Natural killer cell treated with Interleukin-12 subunit alpha and Interleukin-12 subunit beta and Interleukin-15 and Interleukin-18, amount 100 ng/mL, for 72 hours (primary cell): ENCODE data around the gene RELL2. TPM values are rescaled to one million over a fixed set of nuclear protein-coding genes. Genes with fewer than 3 reads are reported as not detected.

Source experiments
- ATAC-seq, 2 donors: fragments of 150-1000 bp; cut with Tn5 transposase in 1 of 2; sonication (Bioruptor Pico), chemical (Tn5 transposase) in 1 of 2; 2 replicates each; pipeline ENCODE4 v1.10.0; 2021
- DNase-seq: peaks from one replicate; pipeline ENCODE4 v3.0.0; 2022; ENCODE audit warnings: low spot score
- H3K27ac Mint-ChIP-seq, 2 donors: 1 replicate in 1 of 2; 2 replicates in 1 of 2; pipeline ENCODE4 v1.8.0; 2022; ENCODE audit warnings: mixed read lengths in 2 of 2, mild to moderate bottlenecking in 1 of 2, moderate library complexity in 1 of 2
- H3K27me3 Mint-ChIP-seq, 2 donors: 1 replicate in 1 of 2; 2 replicates in 1 of 2; pipeline ENCODE4 v1.8.0; 2022; ENCODE audit warnings: mixed read lengths in 2 of 2
- H3K36me3 Mint-ChIP-seq: one replicate; pipeline ENCODE4 v1.8.0; 2022; ENCODE audit warnings: mixed read lengths
- H3K4me1 Mint-ChIP-seq, 2 donors: 1 replicate in 1 of 2; 2 replicates in 1 of 2; pipeline ENCODE4 v1.8.0; 2022; ENCODE audit warnings: low read depth in 2 of 2, mixed read lengths in 2 of 2, mild to moderate bottlenecking in 1 of 2
- H3K4me3 Mint-ChIP-seq: one replicate; pipeline ENCODE4 v1.8.0; 2022; ENCODE audit warnings: mixed read lengths
- H3K9me3 Mint-ChIP-seq: 2 replicates; pipeline ENCODE4 v1.8.0; 2022; ENCODE audit warnings: mixed read lengths
- total RNA-seq, 2 donors: library from RNA; stranded (reverse); gene quantifications; one replicate each; pipeline ENCODE4 v1.2.3, GENCODE V29; 2022

The RELL2 gene
- total RNA-seq, 2 donors from 2014 or later, result 8.1 to 39.3 TPM

GRCh38 chr5:141633871-141634561 is 2.8 kb upstream of the RELL2 start:
- H3K27ac Mint-ChIP-seq, result peak overlapping the region; percentile 6 to 39

GRCh38 chr5:141634720-141635119 is 2.1 kb upstream of the RELL2 start:
- peaks cover 25 to 30% of the 10 kb centered on the region in 2 donors for H3K4me1 Mint-ChIP-seq
- DNase-seq (no peak), ATAC-seq (no peak)
- no peaks in the 10 kb centered on the region for H3K9me3 Mint-ChIP-seq
- peak overlapping the region; percentile 6 to 39 for H3K27ac Mint-ChIP-seq
- peaks cover 6% of the 10 kb centered on the region for H3K36me3 Mint-ChIP-seq
- H3K4me3 Mint-ChIP-seq, result peak overlapping the region; percentile 90
- H3K27me3 Mint-ChIP-seq, result no peaks in the 10 kb centered on the region

More at GRCh38 chr5:141633871-141634561, 2.8 kb upstream of the RELL2 start:
- H3K4me1 Mint-ChIP-seq, result peaks cover 25 to 30% of the 10 kb centered on the region in 2 donors
- H3K27me3 Mint-ChIP-seq, result no peaks in the 10 kb centered on the region
- H3K9me3 Mint-ChIP-seq, result no peaks in the 10 kb centered on the region
- H3K4me3 Mint-ChIP-seq, result peak overlapping the region; percentile 61
- ATAC-seq (peak in 1 of 2 donors; percentile 29), DNase-seq (no peak)
- H3K36me3 Mint-ChIP-seq, result peaks cover 7% of the 10 kb centered on the region

DNA sequence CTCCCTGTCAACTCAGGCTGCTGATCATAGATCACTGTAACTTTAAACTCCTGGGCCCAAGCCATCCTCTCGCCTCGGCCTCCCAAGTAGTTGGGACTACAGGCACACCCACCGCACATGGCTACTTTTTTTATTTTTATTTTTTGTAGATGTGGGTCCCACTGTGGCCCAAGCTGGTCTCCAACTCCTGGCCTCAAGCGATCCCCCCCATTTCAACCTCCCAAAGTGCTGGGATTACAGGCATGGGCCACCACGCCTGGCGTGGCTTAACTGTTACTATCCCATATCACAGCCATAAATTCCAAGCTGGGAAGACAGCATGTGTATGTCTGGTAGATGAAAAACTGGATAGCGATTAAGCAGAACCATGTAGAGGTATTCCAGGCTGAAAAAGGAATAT is 1.2 kb upstream of the RELL2 start:
- Mint-ChIP-seq H3K9me3 (no peaks in the 10 kb centered on the region), H3K4me3 (peak overlapping the region; percentile 90), H3K27me3 (no peaks in the 10 kb centered on the region), H3K36me3 (peaks cover 6% of the 10 kb centered on the region), H3K4me1 (peaks cover 25 to 30% of the 10 kb centered on the region in 2 donors), H3K27ac (peak overlapping the region; percentile 6 to 39)
- no peak for ATAC-seq
- no peak for DNase-seq

GRCh38 chr5:141636106-141636412 is 738 bp upstream of the RELL2 start:
- H3K9me3 Mint-ChIP-seq, result no peaks in the 10 kb centered on the region
- no peaks in the 10 kb centered on the region for H3K27me3 Mint-ChIP-seq
- H3K27ac Mint-ChIP-seq, result peak overlapping the region; percentile 6 to 39
- DNase-seq, result no peak
- H3K4me3 Mint-ChIP-seq, result peak overlapping the region; percentile 90
- ATAC-seq, result no peak
- peaks cover 6% of the 10 kb centered on the region for H3K36me3 Mint-ChIP-seq
- H3K4me1 Mint-ChIP-seq, result peaks cover 28 to 34% of the 10 kb centered on the region in 2 donors

- DNase-seq, result peak; percentile 73
- H3K4me1 Mint-ChIP-seq, result peaks cover 39 to 45% of the 10 kb centered on the region in 2 donors
- H3K9me3 Mint-ChIP-seq, result no peaks in the 10 kb centered on the region
- peak overlapping the region; percentile 90 for H3K4me3 Mint-ChIP-seq
- H3K36me3 Mint-ChIP-seq, result peaks cover 10% of the 10 kb centered on the region
- peak; percentile 63 to 64 for ATAC-seq
- peak overlapping the region in 1 of 2 donors; percentile 71 for H3K27ac Mint-ChIP-seq
- H3K27me3 Mint-ChIP-seq, result no peaks in the 10 kb centered on the region
Observed at GRCh38 chr5:141637123-141637766, 448 bp downstream of the RELL2 start.

- ATAC-seq (peak; percentile 7 to 46), DNase-seq (no peak)
- Mint-ChIP-seq H3K27me3 (no peaks in the 10 kb centered on the region), H3K36me3 (peaks cover 10% of the 10 kb centered on the region), H3K9me3 (no peaks in the 10 kb centered on the region), H3K27ac (peak overlapping the region; percentile 63 to 71), H3K4me3 (peak overlapping the region; percentile 90), H3K4me1 (peaks cover 43 to 49% of the 10 kb centered on the region in 2 donors)
Observed at GRCh38 chr5:141637767-141638419, 1.1 kb downstream of the RELL2 start.

DNA sequence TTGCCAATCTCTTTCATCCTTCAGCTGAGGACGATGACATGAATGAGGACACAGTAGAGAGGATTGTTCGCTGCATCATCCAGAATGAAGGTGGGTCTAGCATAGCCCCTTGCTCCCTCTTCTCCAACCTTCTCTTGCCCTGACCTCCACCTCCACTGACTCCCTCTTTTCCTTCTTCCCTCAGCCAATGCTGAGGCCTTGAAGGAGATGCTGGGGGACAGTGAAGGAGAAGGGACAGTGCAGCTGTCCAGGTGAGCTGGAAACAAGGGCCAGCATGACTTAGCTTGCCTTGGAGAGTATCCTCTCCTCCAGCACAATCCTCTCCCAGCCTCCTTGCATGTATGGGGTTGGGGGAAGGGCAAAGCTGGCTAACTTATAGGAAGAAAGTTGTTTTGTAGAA is 2.0 kb downstream of the RELL2 start:
- Mint-ChIP-seq H3K4me1 (peaks cover 43 to 49% of the 10 kb centered on the region in 2 donors), H3K27me3 (no peaks in the 10 kb centered on the region), H3K36me3 (peaks cover 10% of the 10 kb centered on the region), H3K27ac (peak overlapping the region; percentile 63 to 71), H3K9me3 (no peaks in the 10 kb centered on the region), H3K4me3 (peak overlapping the region; percentile 90)
- ATAC-seq (no peak), DNase-seq (no peak)

- peaks cover 36 to 43% of the 10 kb centered on the region in 2 donors for H3K4me1 Mint-ChIP-seq
- no peak overlapping the region for H3K4me3 Mint-ChIP-seq
- no peak overlapping the region for H3K27ac Mint-ChIP-seq
- peaks cover 5% of the 10 kb centered on the region for H3K36me3 Mint-ChIP-seq
- no peaks in the 10 kb centered on the region for H3K27me3 Mint-ChIP-seq
- DNase-seq (no peak), ATAC-seq (no peak)
- H3K9me3 Mint-ChIP-seq, result no peaks in the 10 kb centered on the region
Observed at GRCh38 chr5:141639357-141640050, 2.7 kb downstream of the RELL2 start.

- H3K4me3 Mint-ChIP-seq, result no peak overlapping the region
- H3K36me3 Mint-ChIP-seq, result peaks cover 5% of the 10 kb centered on the region
- H3K4me1 Mint-ChIP-seq, result peaks cover 31 to 43% of the 10 kb centered on the region in 2 donors
- no peak for ATAC-seq
- no peak for DNase-seq
- H3K9me3 Mint-ChIP-seq, result no peaks in the 10 kb centered on the region
- no peaks in the 10 kb centered on the region for H3K27me3 Mint-ChIP-seq
- H3K27ac Mint-ChIP-seq, result no peak overlapping the region
Observed at GRCh38 chr5:141640051-141640415, 3.2 kb downstream of the RELL2 start.

DNA sequence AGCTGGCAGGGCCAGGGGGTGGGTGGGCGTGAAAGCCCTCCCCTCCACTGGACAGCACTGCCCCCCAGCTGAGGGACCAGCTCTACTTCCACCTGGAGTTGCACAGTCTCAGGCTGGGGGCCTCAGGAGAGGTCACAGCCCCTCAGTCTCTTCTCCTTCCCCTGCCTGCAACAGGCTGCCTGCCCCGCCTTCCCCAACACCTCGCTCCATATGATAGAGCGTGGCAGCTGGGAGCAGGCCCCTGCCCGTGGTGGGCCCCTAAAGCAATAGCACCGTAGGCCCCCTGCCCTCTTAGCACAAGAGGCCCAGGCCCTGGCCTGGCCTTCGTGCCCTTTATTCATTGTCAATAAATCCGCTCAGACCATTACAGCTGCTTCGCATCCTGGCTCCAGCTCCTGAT is 3.9 kb downstream of the RELL2 start:
- DNase-seq, result no peak
- peak overlapping the region; percentile 23 for H3K4me3 Mint-ChIP-seq
- peak overlapping the region; percentile 54 to 61 for H3K27ac Mint-ChIP-seq
- peaks cover 24 to 39% of the 10 kb centered on the region in 2 donors for H3K4me1 Mint-ChIP-seq
- H3K36me3 Mint-ChIP-seq, result peaks cover 5% of the 10 kb centered on the region
- no peak for ATAC-seq
- no peaks in the 10 kb centered on the region for H3K27me3 Mint-ChIP-seq
- no peaks in the 10 kb centered on the region for H3K9me3 Mint-ChIP-seq

GRCh38 chr5:141641634-141642267 is 5.0 kb downstream of the RELL2 start:
- ATAC-seq (peak; percentile 79 to 82), DNase-seq (no peak)
- Mint-ChIP-seq H3K9me3 (no peaks in the 10 kb centered on the region), H3K27me3 (no peaks in the 10 kb centered on the region), H3K4me3 (peak overlapping the region; percentile 23), H3K27ac (peak overlapping the region; percentile 54 to 61), H3K4me1 (peaks cover 19 to 32% of the 10 kb centered on the region in 2 donors), H3K36me3 (peaks cover 8% of the 10 kb centered on the region)

DNA sequence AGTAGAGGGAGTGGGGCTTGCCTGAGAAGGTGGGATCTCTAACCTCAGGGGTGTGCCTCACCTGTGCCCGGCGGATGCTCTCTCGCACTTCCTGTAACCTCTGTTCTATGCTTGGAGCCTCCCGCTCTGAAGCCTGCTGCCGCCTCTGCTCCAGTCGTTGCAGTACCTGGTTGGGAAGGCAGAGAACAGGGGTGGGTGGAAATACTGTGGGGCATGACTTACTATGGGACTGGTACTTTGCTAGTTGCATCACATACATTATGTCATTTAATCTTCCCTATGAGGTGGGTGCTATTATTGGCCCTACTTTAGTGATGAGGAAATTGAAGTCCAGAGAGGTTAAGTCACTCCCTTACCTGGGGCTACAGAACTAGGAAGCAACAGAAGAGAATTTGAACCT is 9.2 kb downstream of the RELL2 start:
- Mint-ChIP-seq H3K9me3 (no peaks in the 10 kb centered on the region), H3K4me3 (no peak overlapping the region), H3K27me3 (no peaks in the 10 kb centered on the region), H3K36me3 (peaks cover 11% of the 10 kb centered on the region), H3K4me1 (peaks cover 26 to 39% of the 10 kb centered on the region in 2 donors), H3K27ac (no peak overlapping the region)
- ATAC-seq (no peak), DNase-seq (no peak)

GRCh38 chr5:141647242-141647641 is 10.4 kb downstream of the RELL2 start:
- H3K27me3 Mint-ChIP-seq, result no peaks in the 10 kb centered on the region
- peaks cover 19 to 34% of the 10 kb centered on the region in 2 donors for H3K4me1 Mint-ChIP-seq
- H3K27ac Mint-ChIP-seq, result no peak overlapping the region
- H3K36me3 Mint-ChIP-seq, result peaks cover 6% of the 10 kb centered on the region
- H3K4me3 Mint-ChIP-seq, result no peak overlapping the region
- no peaks in the 10 kb centered on the region for H3K9me3 Mint-ChIP-seq
- no peak for ATAC-seq
- DNase-seq, result no peak
